IPS-18a (cell line): Measurements from ENCODE around the gene STK10.

Experiments used
- H3K27ac ChIP-seq: one replicate; pipeline ENCODE4 v1.5.1; 2013; ENCODE audit warnings: low read length
- H3K27me3 ChIP-seq: one replicate; pipeline ENCODE4 v1.6.1; 2013; ENCODE audit warnings: mild to moderate bottlenecking, low read length; ENCODE audit not compliant: control insufficient read depth, insufficient read depth
- H3K36me3 ChIP-seq: one replicate; pipeline ENCODE4 v1.6.1; 2013; ENCODE audit warnings: low read depth, low read length; ENCODE audit not compliant: control insufficient read depth
- H3K4me1 ChIP-seq: one replicate; pipeline ENCODE4 v1.6.1; 2013; ENCODE audit warnings: low read depth, low read length; ENCODE audit not compliant: control insufficient read depth
- H3K4me3 ChIP-seq: one replicate; pipeline ENCODE4 v1.5.1; 2013; ENCODE audit warnings: low read length
- H3K9ac ChIP-seq: one replicate; pipeline ENCODE4 v1.6.1; 2013; ENCODE audit warnings: mild to moderate bottlenecking, low read length, moderate library complexity
- H3K9me3 ChIP-seq: one replicate; pipeline ENCODE4 v1.6.1; 2013; ENCODE audit warnings: low read depth, low read length; ENCODE audit not compliant: control insufficient read depth

The STK10 gene

DNA sequence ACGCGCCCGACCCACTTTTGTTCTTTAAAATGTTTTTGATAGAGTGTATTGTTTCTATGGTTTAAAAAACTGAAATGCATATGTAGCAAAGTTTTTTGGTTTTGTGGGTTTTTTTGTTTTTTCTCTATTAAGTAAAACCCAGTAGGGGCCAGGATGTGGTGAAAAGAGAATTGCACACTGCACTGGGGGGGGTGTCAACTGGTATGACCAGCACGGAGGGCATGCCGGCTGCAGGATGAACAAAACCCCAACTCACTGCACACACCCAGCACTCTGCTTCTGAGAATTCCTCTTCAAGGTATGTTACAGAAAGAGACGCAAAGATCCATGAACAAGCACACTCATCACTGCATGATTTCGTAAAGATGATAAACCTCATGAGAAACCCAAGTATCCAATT lies 75.0 kb downstream of the STK10 start:
- H3K9ac ChIP-seq, result no peak overlapping the region
- no peaks in the 10 kb centered on the region for H3K27me3 ChIP-seq
- H3K4me3 ChIP-seq, result no peak overlapping the region
- H3K36me3 ChIP-seq, result no peaks in the 10 kb centered on the region
- H3K27ac ChIP-seq, result no peak overlapping the region
- H3K4me1 ChIP-seq, result peaks cover 10% of the 10 kb centered on the region
- no peaks in the 10 kb centered on the region for H3K9me3 ChIP-seq

DNA sequence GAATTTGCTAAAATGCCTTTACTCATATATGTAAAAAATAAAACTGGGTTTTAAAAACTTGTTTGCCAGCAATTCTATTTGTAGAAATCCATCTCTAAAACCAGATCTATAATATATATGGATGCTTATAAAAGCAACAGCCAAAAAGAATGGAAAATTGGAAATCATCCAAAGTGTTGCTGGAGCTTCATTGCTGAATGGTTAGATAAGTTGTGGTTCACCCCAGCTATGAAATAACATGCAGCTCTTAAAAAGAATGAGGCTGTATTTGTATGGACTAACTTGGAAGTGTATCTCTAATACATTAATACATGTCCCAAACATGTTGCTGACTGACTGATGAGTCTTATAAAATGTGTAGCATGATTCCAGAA lies 76.2 kb downstream of the STK10 start:
- H3K36me3 ChIP-seq, result no peaks in the 10 kb centered on the region
- H3K27ac ChIP-seq, result no peak overlapping the region
- no peak overlapping the region for H3K9ac ChIP-seq
- H3K9me3 ChIP-seq, result no peaks in the 10 kb centered on the region
- H3K27me3 ChIP-seq, result no peaks in the 10 kb centered on the region
- H3K4me3 ChIP-seq, result no peak overlapping the region
- H3K4me1 ChIP-seq, result peaks cover 10% of the 10 kb centered on the region

DNA sequence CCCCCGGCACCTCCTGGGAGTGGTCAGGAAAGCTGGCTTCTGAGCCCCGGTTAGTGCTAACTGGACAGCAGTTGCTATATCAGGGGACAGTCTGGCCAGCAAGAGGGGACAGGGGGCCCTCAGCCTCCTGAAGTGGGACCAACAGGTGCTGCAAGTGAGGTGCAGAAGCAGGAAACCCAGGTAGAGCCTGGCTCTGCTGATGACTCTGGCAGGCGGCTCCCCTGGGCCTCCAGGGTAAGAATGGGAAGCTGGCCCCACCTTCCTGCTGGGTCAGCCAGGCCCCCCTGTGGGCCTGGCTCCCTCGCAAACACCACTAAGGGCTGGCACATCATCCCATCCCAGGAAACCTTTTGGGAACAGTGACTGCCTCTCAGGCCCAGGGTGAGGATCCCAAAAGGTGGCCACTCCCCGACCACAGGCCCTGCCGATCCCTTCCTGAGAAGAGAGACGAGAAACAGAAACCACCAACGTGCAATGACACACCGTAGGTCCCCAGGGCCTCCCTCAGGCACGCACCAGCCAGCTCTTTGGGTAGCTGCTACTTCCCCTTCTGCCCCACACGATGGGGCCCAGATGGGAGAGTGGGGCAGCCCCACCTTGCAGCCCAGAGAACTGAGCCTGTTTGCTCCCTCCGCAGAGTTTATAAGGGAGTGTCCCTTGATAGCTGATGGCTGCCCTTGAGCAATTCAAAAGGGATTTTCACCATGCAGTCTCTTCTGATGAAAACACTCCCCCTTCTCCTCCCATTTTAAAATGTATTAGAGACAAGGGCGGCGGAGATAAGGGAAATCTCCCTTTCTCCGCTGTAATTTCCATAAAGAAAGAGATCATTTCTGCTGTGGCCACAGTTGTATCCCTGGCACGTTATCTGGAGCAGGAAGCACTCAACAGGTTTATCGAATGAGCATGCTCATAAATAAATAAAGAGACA lies 76.8 kb downstream of the STK10 start:
- peaks cover 10% of the 10 kb centered on the region for H3K4me1 ChIP-seq
- H3K9ac ChIP-seq, result no peak overlapping the region
- no peaks in the 10 kb centered on the region for H3K27me3 ChIP-seq
- no peaks in the 10 kb centered on the region for H3K9me3 ChIP-seq
- no peak overlapping the region for H3K4me3 ChIP-seq
- H3K36me3 ChIP-seq, result no peaks in the 10 kb centered on the region
- H3K27ac ChIP-seq, result no peak overlapping the region

DNA sequence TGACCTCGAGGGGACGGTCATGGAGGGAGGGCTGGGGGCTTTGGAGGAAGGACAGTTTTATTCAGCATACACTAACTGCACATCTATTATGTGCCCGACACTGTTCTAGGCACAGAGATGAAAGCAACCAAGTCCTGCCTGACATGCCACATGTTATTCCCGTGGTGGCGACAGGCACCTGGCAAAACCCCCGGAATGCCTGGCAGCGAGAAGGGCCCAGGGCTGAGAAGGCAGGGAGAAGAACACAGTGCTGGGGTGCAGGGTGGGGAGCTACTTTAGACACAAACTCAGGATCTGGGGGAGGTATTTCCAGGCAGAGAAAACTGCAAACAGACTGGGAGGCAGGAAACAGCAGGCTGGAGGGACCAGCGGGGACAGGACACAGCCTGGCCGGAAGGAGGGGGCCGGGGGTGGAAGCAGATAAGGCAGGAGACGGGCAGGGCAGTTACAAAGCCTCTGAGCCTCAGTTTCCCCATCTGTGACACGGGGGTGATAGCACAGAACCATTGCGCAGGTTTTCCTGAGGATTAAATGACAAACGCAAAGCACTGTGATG lies 77.7 kb downstream of the STK10 start:
- Histone ChIP-seq H3K36me3 (no peaks in the 10 kb centered on the region), H3K27ac (no peak overlapping the region), H3K9ac (no peak overlapping the region), H3K9me3 (no peaks in the 10 kb centered on the region), H3K27me3 (no peaks in the 10 kb centered on the region), H3K4me3 (no peak overlapping the region), H3K4me1 (peaks cover 10% of the 10 kb centered on the region)

DNA sequence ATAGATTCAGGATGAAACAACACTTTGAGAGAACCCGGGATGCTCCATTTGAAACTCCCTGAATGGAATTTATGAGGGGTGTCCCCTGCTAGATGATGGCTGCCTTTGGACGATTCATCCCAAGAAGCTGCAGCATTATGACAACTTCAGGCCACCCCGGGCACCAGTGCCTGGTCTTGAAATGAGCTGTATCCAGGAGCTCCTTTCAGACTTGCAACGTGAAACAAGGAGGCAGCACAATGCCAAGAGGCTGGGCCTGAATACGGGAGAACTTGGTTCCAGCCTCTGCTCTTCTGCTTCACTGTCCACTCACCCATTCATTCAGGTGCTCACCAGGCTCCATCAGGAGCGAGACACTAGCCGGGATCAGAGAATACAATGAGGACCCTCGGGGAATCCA lies 78.3 kb downstream of the STK10 start:
- Histone ChIP-seq H3K9ac (no peak overlapping the region), H3K27ac (no peak overlapping the region), H3K36me3 (no peaks in the 10 kb centered on the region), H3K4me3 (no peak overlapping the region), H3K27me3 (no peaks in the 10 kb centered on the region), H3K4me1 (peaks cover 10% of the 10 kb centered on the region), H3K9me3 (no peaks in the 10 kb centered on the region)

DNA sequence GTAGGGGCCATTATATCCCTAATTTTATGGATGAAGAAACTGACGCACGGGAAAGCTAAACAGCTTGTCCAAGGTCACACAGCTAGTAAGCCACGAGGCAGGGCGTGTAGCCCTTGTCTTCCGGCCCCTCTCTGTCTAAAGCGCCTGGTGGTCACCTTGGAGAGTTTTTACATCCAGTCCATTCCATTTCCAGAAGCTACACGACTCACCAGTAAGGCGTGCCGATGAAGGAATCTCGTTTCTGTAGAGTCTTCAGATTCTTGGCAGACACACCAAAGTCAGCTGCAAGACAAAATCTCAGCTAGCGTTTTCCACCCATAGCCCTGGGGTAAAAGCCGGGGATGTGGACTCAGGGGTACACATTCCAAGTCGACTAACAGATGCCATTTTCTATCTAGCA lies 80.5 kb downstream of the STK10 start:
- H3K4me3 ChIP-seq, result no peak overlapping the region
- no peaks in the 10 kb centered on the region for H3K9me3 ChIP-seq
- H3K4me1 ChIP-seq, result peaks cover 23% of the 10 kb centered on the region
- H3K36me3 ChIP-seq, result no peaks in the 10 kb centered on the region
- no peak overlapping the region for H3K27ac ChIP-seq
- no peak overlapping the region for H3K9ac ChIP-seq
- H3K27me3 ChIP-seq, result no peaks in the 10 kb centered on the region

DNA sequence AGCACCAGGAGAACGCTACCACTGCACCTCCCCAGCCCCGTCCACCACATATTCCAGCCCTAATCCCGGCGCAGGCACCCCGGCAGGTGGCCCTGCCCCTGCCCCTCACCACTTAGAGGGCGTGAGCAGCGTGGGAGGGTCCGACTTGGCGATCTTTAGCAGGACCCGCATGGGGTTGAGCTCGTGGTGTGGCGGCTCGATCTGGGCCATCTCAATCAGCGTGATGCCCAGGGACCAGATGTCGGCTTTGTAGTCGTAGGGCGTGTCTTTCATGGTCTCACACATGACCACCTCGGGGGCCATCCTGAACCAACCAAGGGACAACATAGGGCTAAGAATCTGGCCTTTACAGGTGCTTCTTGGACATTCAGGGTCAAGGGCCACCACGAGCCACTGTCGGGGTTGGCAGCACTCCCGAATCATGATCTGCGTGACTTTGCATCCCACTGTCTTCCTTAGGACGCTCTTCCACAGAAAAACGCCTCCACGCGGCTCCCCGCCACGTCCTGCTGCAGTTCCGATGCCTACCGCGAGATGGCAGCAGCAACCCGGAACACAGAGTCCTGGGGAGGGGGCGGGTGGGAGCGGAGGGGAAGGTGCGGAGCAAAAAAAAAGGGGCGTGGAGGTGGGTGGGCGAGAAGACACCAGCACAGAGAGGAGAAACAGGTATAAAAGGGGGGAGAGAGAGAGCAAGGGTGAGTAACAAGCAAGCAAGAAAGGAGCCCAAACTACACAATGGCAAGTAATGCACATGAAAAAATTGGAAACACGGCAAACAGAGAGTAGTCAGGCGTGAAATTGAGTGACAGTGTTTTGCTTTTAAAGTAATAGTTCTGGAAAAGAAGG lies 81.3 kb downstream of the STK10 start:
- Histone ChIP-seq H3K36me3 (no peaks in the 10 kb centered on the region), H3K4me3 (no peak overlapping the region), H3K9ac (no peak overlapping the region), H3K27ac (no peak overlapping the region), H3K9me3 (no peaks in the 10 kb centered on the region), H3K4me1 (peaks cover 22% of the 10 kb centered on the region), H3K27me3 (no peaks in the 10 kb centered on the region)

DNA sequence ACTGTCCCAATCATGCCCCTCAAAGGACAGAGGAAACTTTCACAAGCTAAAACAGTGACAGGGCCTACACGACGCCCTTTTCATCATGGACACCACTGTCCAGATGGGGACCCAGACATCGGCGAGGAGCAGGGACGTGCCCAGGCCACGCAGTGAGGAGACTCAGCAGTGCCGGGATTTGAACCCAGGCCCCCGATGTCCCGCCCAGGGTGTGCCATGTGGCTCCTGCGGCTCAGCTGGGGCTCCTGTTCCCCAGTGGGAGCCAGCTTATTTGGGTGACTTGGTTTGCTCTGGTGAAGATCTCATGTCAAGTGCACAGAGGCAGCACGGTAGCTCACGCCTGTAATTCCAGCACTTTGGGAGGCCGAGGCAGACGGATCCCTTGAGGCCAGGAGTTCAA lies 82.2 kb downstream of the STK10 start:
- Histone ChIP-seq H3K4me1 (peaks cover 13% of the 10 kb centered on the region), H3K36me3 (no peaks in the 10 kb centered on the region), H3K9ac (no peak overlapping the region), H3K4me3 (no peak overlapping the region), H3K27me3 (no peaks in the 10 kb centered on the region), H3K9me3 (no peaks in the 10 kb centered on the region), H3K27ac (no peak overlapping the region)

DNA sequence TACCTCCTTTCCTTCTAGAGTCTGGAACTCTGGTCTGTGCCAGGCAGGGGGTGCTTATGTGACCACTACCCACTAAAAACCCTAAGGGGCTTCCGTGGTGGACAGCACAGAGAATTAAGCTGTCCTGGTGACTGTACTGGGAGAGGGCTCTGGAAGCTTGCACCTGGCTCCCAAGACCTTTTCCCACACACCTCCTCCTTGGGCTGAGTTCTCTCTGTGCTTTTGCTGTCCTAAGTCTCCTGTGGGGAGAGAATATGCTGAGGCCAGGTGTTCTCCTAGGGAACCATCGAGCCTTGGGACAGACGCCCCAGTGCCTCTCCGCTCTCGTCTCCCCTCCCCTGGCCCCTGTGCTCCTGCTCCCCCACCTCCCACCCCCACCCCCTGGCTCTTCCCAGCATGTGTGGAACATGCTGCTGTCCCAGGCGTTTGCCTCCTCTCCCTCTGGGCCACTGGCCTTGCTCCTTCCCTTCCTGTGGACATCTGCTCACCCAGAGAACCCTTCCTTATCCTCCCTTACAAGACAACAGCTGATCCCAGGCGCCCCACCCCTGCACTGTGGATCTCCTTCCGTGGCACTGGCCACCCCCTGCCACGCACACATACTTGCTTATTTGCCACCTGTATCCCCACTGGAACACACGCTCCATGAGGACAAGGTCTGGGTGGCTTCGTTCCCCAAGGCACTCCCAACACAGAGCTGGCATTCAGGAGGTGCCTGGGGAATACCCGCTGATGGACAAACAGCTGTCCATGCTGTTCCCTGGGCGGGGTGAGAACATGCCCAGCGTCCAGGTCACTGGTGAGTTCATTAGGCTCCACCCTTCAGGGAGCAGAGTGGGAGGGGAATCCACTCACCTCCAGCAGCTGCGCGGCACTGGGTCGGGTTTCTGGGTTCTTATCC lies 83.0 kb downstream of the STK10 start:
- Histone ChIP-seq H3K4me3 (no peak overlapping the region), H3K9ac (no peak overlapping the region), H3K36me3 (no peaks in the 10 kb centered on the region), H3K9me3 (no peaks in the 10 kb centered on the region), H3K27me3 (no peaks in the 10 kb centered on the region), H3K4me1 (peaks cover 13% of the 10 kb centered on the region), H3K27ac (no peak overlapping the region)

DNA sequence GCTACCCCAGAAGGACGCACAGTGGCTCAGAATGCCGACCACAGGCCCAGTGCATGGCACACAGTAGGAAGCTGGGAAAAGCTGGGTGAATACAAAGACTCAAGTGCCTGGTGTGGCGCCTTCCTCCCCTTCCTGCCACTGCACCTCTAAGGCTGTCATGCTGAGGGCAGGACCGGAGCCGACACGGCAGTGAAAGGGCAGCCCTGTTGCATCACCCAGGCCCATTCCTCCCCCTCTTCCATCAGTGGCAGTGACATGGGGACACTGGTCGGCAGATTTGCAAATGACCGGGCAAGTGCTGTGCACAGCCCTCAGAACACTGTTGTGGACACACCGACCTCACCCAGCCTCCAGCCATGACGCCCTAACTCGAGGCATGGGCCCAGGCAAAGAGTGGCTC lies 84.0 kb downstream of the STK10 start:
- H3K9me3 ChIP-seq, result no peaks in the 10 kb centered on the region
- no peak overlapping the region for H3K27ac ChIP-seq
- H3K27me3 ChIP-seq, result no peaks in the 10 kb centered on the region
- H3K4me3 ChIP-seq, result no peak overlapping the region
- H3K4me1 ChIP-seq, result peaks cover 13% of the 10 kb centered on the region
- H3K36me3 ChIP-seq, result no peaks in the 10 kb centered on the region
- H3K9ac ChIP-seq, result no peak overlapping the region
